GM12873 (cell line): ENCODE data around the gene FKBP3.

ENCODE experiments used
- CTCF ChIP-seq: IDR thresholded peaks from 2 replicates; pipeline ENCODE4 v1.5.1; 2012; ENCODE audit warnings: low read depth, mild to moderate bottlenecking, moderate library complexity, low read length, control low read depth; ENCODE audit not compliant: insufficient read depth; ENCODE audit errors: missing control alignments

Gene FKBP3

GRCh38 chr14:45134051-45134958 is at the start of gene FKBP3:
Gene FKBP3, minus strand, starts transcription at chr14:45134481. Its CDS starts 25 bp downstream, at chr14:45134456.
- TF ChIP-seq CTCF, result peak; percentile 32

- TF ChIP-seq CTCF, result no peak
Measured at GRCh38 chr14:45181806-45182205, 47.5 kb upstream of the FKBP3 start.

- no peak for TF ChIP-seq CTCF
Measured at GRCh38 chr14:45181329-45181728, 47.0 kb upstream of the FKBP3 start.

- TF ChIP-seq CTCF, result no peak
Measured at GRCh38 chr14:45177076-45177475, 42.8 kb upstream of the FKBP3 start.

- TF ChIP-seq CTCF, result no peak
Measured at GRCh38 chr14:45169906-45170305, 35.6 kb upstream of the FKBP3 start.

- no peak for TF ChIP-seq CTCF
Measured at GRCh38 chr14:45156067-45156466, 21.8 kb upstream of the FKBP3 start.

GRCh38 chr14:45150386-45150890 is 16.2 kb upstream of the FKBP3 start:
- no peak for TF ChIP-seq CTCF
